Panc1 (cell line): ENCODE results near the gene TBX21. TPM values are rescaled to one million over a fixed set of nuclear protein-coding genes. Genes with fewer than 3 reads are reported as not detected.

Experiments
- ATAC-seq: fragments of 200-7000 bp; cut with Tn5 transposase; 2 replicates; pipeline ENCODE4 v1.9.1; 2020; ENCODE audit warnings: mild to moderate bottlenecking, moderate library complexity
- BruUV-seq: library from RNA; stranded (reverse); fragments of 400-500 nt; replicated peaks from 2 replicates; lab custom pipeline; 2021; lab: Mats Ljungman, UMichigan
- CTCF ChIA-PET: fragments of 300-600 bp; sonication (Branson Sonifier 250); formaldehyde crosslinking; loops from one replicate; lab custom pipeline; 2022; ENCODE audit warnings: antibody characterized with exemption; lab: Charles Lee
- POLR2A ChIA-PET: fragments of 300-600 bp; sonication (Branson Sonifier 250); formaldehyde crosslinking; loops from one replicate; lab custom pipeline; 2022; ENCODE audit warnings: antibody characterized with exemption; lab: Charles Lee
- DNase-seq: peaks from one replicate; pipeline ENCODE4 v3.0.0-alpha.2; 2010; ENCODE audit warnings: low read depth, low spot score
- H3K27ac ChIP-seq: 2 replicates; pipeline ENCODE4 v1.5.1; 2011; ENCODE audit warnings: mild to moderate bottlenecking, low read length, inconsistent platforms
- H3K27me3 ChIP-seq: fragments of 200-500 bp; sonication (Bioruptor generic); 2 replicates; pipeline ENCODE4 v1.6.0; 2014; ENCODE audit warnings: low read length, inconsistent platforms; ENCODE audit not compliant: control insufficient read depth, insufficient read depth
- H3K36me3 ChIP-seq: fragments of 200-500 bp; sonication (Bioruptor generic); 2 replicates; pipeline ENCODE4 v1.5.1; 2014; ENCODE audit warnings: inconsistent platforms, mild to moderate bottlenecking, low read length, moderate library complexity; ENCODE audit not compliant: control insufficient read depth, insufficient read depth
- H3K4me1 ChIP-seq: 2 replicates; pipeline ENCODE4 v1.5.1; 2011; ENCODE audit warnings: inconsistent platforms, mild to moderate bottlenecking, low read length, moderate library complexity; ENCODE audit not compliant: control insufficient read depth, insufficient read depth
- H3K4me3 ChIP-seq, 2 experiments: 2 replicates each; pipeline ENCODE4 v1.5.1; 2011 to 2012; ENCODE audit warnings: low read depth in 2 of 2, low read length in 2 of 2, mild to moderate bottlenecking in 2 of 2, inconsistent platforms in 1 of 2, moderate library complexity in 1 of 2
- H3K9me3 ChIP-seq: fragments of 200-500 bp; sonication (Bioruptor generic); 2 replicates; pipeline ENCODE4 v1.5.1; 2014; ENCODE audit warnings: low read depth, mild to moderate bottlenecking, inconsistent platforms, low read length, moderate library complexity; ENCODE audit not compliant: control insufficient read depth, insufficient read depth
- CTCF ChIP-seq: fragments of 450-650 bp; IDR thresholded peaks from 2 replicates; pipeline ENCODE4 v1.5.1; 2017; ENCODE audit warnings: mild to moderate bottlenecking
- POLR2AphosphoS5 ChIP-seq: IDR thresholded peaks from 2 replicates; pipeline ENCODE4 v1.6.1; 2012; ENCODE audit warnings: mild to moderate bottlenecking, low read depth, low read length, moderate library complexity
- REST ChIP-seq, 2 experiments: IDR thresholded peaks; 2 replicates each; pipeline ENCODE4 v1.6.1; 2011 to 2012; ENCODE audit warnings: low read depth in 2 of 2, control low read depth in 1 of 2, low read length in 1 of 2, mild to moderate bottlenecking in 1 of 2, moderate library complexity in 1 of 2; ENCODE audit not compliant: insufficient read depth in 1 of 2
- SIN3A ChIP-seq: IDR thresholded peaks from 2 replicates; pipeline ENCODE4 v1.6.1; 2012; ENCODE audit warnings: low read depth, mild to moderate bottlenecking, low read length, moderate library complexity, borderline replicate concordance; ENCODE audit not compliant: insufficient read depth
- TCF7L2 ChIP-seq: IDR thresholded peaks from 2 replicates; pipeline ENCODE4 v1.6.1; 2011; ENCODE audit warnings: mild to moderate bottlenecking, low read depth, low read length, inconsistent platforms
- in situ Hi-C: cut with HindIII; loops from 2 replicates; pipeline ENCODE4 v1.10.0; 2016; ENCODE audit warnings: low sequenced_read_pairs, low pct_unique_long_range_greater_than_20kb
- intact Hi-C: fragments of 100-400 bp; cut with micrococcal nuclease; formaldehyde crosslinking; loops from one replicate; pipeline ENCODE4 v1.10.0; 2022; ENCODE audit not compliant: unreplicated experiment
- total RNA-seq: library from RNA; stranded (reverse); gene quantifications from one replicate; pipeline ENCODE4 v1.2.1, GENCODE V29; 2021; ENCODE audit not compliant: unreplicated experiment

Gene TBX21
- total RNA-seq, 1 experiment from 2014 or later: 0.10 TPM

- Histone ChIP-seq H3K4me3 (no peak overlapping the region), H3K4me1 (peaks cover 8% of the 10 kb centered on the region), H3K36me3 (no peaks in the 10 kb centered on the region), H3K27me3 (no peaks in the 10 kb centered on the region), H3K9me3 (no peaks in the 10 kb centered on the region), H3K27ac (no peak overlapping the region)
- no peak for ATAC-seq
- DNase-seq: no peak
- in situ Hi-C loops (no loop called here), intact Hi-C loops (loop anchor here (5.0 kb wide), 1 partner anchor 104 kb away; no protein-coding TSS in a partner anchor)
- TF ChIP-seq SIN3A: no peak
- no peak for TF ChIP-seq REST (IDR thresholded peaks at IDR 0.05; ENCODE audit: insufficient read depth in 1 of 2, low read depth in 2 of 2, low read length in 1 of 2)
- TF ChIP-seq CTCF: no peak
- no peak for TF ChIP-seq TCF7L2
- TF ChIP-seq POLR2AphosphoS5: no peak
- CTCF ChIA-PET: interaction anchor here (0.6 to 1.4 kb wide), 6 partner anchors 10 to 208 kb away, joined by 3 to 12 read pairs (median 5); no protein-coding TSS in a partner anchor
- no TSS peak for BruUV-seq
- POLR2A ChIA-PET: interaction anchor here (0.6 to 0.7 kb wide), 3 partner anchors 19 to 34 kb away, joined by 3 to 11 read pairs (median 3); no protein-coding TSS in a partner anchor
Measured at GRCh38 chr17:47697906-47698711, 34.9 kb upstream of the TBX21 start.

- H3K27ac ChIP-seq: no peak overlapping the region
- no TSS peak for BruUV-seq
- POLR2A ChIA-PET: interaction anchor here (0.7 kb wide), 1 partner anchor 121 kb away, joined by 4 read pairs; no protein-coding TSS in a partner anchor
- DNase-seq: no peak
- no peaks in the 10 kb centered on the region for H3K27me3 ChIP-seq
- ATAC-seq: peak; percentile 63
- H3K36me3 ChIP-seq: no peaks in the 10 kb centered on the region
- intact Hi-C loops (loop anchor here (5.0 kb wide), 1 partner anchor 103 kb away; no protein-coding TSS in a partner anchor), in situ Hi-C loops (no loop called here)
- CTCF ChIA-PET: interaction anchor here (0.9 to 2.2 kb wide), 3 partner anchors 29 to 102 kb away, joined by 3 to 17 read pairs (median 9); no protein-coding TSS in a partner anchor
- H3K9me3 ChIP-seq: no peaks in the 10 kb centered on the region
- H3K4me1 ChIP-seq: peaks cover 6% of the 10 kb centered on the region; the same call in 1 of the 2 replicates
- TF ChIP-seq CTCF: peak; percentile 100
- no peak for TF ChIP-seq REST (IDR thresholded peaks at IDR 0.05; ENCODE audit: insufficient read depth in 1 of 2, low read depth in 2 of 2, low read length in 1 of 2)
- no peak for TF ChIP-seq POLR2AphosphoS5
- no peak for TF ChIP-seq TCF7L2
- no peak overlapping the region for H3K4me3 ChIP-seq
Measured at GRCh38 chr17:47698749-47699535, 34.1 kb upstream of the TBX21 start.
